HG02588 (cell line): ENCODE measurements around the gene WDPCP.
"Not testable (repeated sequence)": the region's sequence is repeated elsewhere in the genome, so short reads cannot be mapped to it uniquely, and the experiment has no call there.

Experiments used
- ATAC-seq: cut with Tn5 transposase; IDR thresholded peaks from one replicate; pipeline ENCODE4 v1.9.1; 2021; ENCODE audit warnings: mild to moderate bottlenecking, moderate library complexity; ENCODE audit not compliant: unreplicated experiment

Gene WDPCP

DNA sequence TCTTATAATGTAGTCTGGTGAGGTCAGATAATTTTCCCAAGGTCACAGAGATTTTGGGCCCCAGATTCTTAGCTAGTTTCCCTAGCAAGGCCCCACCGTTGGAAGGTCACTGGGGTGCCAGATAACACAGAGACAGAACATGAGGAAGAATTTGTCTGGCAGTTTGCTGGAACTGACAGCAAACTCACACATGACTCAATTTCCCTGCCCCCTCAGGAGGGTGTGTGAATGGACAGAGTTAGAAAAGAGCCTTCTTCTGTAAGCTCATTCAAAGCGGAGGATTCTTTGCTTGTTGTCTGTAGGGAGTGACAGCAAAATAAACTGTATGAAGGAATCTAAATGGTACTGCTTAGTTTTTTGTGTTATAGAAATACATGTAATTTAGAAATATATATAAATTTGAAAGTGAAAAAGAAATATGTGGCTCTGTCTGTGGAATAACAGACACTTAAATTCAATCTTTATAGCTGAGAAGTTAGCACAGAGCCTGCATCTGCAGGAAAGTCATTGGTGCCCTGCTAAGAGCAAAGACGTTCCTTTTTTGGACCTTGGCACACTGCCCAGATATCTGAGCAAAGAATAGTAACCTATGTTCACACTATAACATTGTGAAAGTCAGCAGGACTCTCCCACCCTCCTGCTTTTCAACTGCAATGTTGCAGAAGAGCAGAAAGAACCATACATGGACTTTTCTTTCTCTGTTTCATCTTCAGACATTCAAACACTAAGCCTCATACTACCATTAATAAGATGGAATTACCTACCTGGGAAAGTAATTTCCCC lies 2.5 kb upstream of the WDPCP start:
- no peak for ATAC-seq

DNA sequence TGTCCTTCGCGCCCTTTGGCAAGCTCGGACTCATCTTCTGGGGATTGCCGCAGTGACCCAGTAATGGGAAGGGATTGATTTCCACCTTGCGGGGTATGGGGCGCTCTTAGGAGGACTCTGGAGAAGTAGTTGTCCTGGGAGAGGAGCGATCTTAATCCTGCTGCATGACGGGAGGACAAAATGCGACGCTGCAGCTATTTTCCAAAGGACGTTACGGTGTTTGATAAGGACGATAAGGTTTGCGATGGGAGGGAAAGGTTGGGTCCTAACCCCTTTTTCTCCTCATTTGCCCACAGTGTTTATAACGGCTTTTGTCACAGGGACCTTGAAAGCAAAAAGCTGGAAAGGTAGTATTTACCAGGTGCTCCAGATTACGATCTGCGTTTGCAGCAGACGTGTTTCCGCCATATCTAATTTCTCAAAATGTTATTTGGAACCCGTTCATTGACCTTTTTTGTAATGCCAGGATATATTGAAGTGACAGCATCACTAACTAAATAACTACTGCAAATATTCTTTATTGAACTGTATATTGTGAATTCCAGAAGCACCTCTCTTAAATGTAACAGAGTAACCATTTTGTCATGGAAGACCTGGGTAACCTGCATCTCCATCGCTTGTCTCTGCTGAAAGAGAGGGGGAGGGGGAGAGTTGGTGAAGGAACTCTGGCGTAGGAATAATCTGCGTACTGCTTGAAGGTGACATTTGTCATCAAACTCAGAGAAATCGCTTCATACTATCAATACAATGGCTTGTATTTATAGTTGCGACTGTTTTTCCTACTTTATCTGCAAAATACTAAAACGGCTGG lies 1.1 kb upstream of the WDPCP start:
- peak; percentile 16 for ATAC-seq

DNA sequence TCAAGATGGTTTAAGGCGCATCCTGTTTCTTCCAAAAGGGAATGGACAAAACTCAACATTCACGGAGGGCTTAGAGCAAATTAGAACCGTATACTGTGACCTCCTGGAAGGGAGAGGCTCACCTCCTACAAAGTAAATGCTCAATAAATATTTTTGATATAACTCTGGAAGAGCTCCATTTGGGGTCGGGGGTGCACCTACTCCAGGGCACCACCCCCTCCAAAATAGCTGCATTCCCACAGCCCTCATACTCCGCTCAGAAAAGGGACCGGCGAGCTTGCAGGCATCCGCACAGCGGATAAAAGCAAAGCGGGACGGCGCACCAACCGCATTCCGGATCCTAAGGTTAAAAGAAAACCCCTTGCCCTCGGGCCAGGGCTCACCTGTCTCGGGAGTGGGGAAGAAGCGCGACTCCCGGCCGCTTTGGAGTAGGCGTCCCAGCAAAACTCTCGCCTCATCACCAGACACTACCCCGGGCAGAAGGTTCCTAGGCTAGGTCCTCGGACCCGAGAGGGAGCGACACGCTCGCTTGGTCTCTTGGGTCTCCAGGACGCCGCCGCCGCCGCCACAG lies 378 bp downstream of the WDPCP start:
- ATAC-seq: peak; percentile 0

DNA sequence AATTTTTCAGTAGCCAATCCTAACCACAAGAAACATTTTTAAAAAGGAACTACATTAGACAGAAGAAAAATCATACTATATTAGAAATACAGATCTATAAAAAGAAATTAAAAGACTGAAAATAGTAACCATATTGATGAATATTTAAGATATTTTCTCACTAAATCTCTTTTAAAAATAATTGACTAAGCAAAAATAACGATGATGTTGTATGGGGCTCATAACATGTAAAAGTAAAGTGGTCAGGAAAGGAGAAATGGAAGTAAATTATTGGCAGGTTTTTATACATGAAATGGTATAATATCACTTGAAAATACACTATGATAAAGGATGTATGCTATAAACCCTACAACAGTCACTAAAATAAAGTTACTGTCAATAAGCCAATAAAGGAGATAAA lies 5.4 kb downstream of the WDPCP start:
- no peak for ATAC-seq

DNA sequence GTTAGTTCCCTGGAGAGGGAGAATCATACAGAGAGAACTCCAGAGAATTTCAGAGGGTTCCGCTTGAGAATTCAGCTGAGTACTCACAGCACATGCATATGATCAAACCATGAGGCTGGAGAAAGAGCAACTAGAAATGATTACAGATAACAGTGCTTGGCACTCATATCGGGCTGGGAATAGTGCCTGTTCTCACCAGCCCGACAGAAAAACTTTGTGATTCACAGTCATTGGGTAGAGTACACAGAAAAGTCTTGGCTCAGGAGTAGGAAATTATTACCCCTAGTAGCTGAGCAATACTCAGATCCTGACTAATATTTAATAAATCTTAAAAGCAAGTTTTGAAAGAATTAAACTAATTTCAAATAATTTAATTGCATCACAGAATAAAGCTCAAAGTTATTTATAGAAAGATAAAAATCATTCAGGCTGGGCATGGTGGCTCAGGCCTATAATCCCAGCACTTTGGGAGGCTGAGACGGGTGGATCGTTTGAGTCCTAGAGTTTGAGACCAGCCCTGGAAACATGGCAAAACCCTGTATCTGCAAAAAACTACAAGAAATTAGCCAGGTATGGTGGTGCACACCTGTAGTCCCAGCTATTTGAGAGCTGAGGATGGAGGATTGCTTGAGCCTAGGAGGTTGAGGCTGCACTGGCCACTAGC lies 6.8 kb downstream of the WDPCP start:
- no peak for ATAC-seq

DNA sequence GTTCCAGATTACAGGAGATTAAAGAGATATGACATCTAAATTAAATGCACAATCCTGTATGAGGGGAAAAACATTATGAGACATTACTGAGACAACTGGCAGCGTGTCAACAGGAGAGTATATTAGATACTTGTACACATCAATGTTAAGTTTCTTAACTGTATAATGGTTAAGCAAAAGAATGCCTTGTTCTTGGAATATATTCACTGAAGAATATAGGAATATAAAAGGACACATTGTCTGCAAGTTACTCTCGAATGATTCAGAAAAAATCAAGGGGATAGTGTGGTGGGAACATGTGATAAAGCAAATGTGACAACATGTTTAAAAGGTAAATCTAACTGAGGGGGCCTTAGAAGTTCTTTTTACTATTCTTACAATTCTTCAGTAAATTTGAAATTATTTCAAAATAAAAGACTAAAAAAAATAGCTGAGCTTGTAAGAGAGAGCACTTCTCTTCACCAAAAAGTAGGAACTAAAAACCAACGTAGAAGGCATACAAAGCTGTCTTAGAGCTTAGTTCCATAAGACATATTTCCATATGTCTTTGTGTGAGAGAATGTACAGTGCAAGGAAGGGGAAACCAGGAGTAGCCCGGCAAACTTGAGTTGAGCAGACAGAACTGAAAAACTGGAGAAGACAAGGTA lies 7.5 kb downstream of the WDPCP start:
- ATAC-seq: no peak

DNA sequence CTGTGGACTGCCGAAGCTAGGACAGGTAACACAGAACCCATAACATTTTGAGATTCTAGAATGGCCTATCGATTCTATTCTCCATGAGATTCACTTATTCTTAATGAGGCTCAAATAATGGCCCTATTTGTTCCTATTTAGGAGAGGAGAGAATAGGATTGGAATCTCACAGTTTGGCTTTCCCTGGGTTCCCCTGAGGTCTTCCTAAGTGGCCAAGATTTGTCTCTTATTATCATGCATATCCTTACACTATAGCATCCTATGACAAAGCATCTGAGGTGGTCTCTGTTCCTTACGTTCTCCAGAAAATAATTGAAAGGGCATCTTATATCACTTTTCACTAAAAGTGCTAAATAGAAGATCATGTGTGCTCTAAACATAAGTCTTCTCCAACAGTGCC lies 9.5 kb downstream of the WDPCP start:
- ATAC-seq: no peak

DNA sequence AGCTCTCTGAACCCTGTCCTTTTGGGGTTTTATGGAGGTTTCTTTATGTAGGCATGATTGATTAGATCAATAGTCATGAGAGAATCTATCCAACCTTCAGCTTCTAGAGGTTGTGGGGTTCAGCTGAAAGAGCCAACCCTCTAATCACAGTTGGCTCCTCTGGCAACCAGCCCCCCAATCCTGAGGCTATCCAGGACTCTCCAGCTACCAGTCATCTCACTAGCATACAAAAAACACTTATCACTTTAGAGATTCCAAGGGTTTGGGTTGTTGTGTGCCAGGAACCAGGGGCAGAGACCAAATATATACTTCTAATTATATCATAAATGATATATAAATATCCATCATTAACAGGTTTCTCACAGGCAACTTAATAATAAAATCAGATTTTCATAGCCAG lies 11.7 kb downstream of the WDPCP start:
- ATAC-seq: no peak

DNA sequence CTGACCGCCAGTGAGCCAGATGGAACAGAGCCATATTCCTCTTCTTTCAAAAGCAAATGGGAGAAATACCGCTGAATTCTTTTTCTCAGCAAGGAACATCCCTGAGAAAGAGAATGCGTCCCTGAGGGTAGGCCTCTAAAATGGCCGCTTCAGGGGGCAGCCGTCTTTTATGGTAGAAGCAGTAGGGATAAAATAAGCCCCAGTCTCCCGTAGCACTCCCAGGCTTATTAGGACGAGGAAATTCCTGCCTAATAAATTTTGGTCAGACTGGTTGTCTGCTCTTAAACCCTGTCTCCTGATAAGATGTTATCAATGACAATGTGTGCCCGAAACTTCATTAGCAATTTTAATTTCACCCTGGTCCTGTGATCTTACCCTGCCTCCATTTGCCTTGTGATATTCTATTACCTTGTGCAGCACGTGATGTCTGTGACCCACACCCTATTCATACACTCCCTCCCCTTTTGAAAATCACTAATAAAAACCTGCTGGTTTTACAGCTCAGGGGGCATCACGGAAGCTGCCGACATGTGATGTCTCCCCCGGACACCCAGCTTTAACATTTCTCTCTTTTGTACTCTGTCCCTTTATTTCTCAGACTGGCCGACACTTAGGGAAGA lies 14.4 kb downstream of the WDPCP start:
- ATAC-seq: not testable (repeated sequence)

DNA sequence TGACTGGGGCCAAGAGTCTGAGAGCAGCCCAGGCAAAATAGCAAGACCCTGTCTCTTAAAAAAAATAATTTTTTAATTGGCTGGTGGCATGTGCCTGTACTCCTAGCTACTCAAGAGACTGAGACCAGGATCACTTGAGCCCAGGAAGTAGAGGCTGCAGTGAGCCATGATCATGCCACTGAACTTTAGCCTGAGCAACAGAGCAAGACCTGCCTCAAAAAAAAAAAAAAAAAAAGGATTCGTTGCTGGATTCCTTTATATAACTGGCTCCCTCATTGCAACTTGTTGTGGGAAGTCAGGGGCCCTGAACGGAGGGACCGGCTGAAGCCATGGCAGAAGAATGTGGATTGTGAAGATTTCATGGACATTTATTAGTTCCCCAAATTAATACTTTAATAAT lies 15.3 kb downstream of the WDPCP start:
- ATAC-seq: not testable (repeated sequence)

DNA sequence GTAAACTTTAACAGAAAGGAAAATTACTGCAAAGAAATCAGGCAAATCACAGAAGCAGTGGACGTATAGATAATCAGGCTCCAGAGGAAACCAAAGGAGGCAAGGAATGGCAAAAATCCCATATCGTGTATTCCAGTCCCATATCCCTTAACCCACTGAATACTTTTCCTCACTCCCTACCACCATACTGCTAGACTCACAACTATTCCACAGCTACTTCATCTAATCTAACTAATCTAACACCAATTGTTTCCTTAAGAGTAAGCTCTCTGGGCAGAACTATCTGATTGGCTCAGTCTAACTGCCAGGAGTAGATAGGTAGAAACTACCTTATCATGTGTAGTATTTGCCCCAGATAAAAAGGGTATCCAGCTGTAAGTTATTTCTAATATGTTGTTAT lies 16.3 kb downstream of the WDPCP start:
- ATAC-seq: no peak

DNA sequence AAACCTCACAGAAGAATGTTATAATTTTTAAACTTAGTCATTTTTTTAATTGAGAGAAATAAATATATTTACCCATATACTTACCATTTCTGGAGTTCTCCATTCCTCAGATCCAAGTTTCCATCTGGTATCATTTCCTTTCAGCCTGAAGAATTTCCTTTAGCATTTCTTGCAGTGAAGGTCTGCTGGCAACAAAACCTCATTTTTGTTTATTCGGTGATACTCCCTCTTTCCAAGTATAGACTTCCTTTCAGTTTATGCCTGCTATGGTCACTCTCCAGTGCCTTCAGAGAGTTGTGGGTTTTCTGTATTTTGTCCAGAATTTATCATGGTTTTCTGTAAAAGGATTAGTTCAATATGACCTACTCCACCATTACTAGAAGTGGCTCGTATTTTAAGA lies 17.0 kb downstream of the WDPCP start:
- ATAC-seq: no peak

DNA sequence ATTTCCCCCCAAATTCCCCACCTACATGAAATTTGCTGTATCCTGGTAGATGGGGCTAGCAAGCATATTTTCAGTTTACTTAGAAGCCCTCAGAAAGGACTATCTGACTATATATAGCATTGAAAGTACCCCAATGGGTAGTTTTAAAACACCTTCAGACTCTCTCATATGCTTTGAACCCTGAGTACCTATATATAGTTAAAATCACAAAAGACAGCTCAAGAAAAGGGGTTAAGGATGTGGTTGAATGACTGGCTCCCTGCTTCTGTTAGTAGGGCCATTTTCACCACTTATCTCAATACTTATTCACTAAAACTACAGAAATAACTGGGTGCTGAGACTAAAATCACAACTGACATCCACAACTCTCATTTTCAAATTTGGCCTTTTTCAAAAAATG lies 18.5 kb downstream of the WDPCP start:
- ATAC-seq: peak; percentile 79

DNA sequence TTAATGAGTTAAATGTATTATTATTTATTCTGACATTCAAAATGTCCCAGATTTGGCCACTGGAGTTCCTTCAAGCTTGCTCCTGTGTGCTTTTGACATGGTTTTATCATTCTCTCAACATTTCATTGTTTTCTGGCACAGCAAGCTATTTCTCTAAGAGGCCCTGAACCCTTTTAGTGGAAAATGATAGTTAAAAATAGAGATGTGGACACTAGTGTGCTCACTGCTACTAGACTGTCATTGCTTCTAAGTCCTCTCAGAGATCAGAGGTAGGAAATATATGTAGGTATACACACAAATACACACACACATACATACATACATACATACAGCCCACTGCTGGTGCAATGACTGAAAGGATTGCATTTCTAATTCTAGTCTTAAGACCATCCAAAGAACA lies 25.5 kb downstream of the WDPCP start:
- no peak for ATAC-seq

DNA sequence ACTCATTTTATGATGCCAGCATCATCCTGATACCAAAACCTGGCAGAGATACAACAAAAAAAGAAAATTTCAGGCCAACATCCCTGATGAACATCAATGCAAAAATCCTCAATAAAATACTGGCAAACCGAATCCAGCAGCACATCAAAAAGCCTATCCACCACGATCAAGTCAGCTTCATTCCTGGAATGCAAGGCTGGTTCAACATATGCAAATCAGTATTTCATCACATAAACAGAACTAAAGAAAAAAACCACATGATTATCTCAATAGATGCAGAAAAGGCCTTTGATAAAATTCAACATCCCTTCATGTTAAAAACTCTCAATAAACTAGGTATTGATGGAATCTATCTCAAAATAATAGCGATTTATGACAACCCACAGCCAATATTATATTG lies 29.4 kb downstream of the WDPCP start:
- ATAC-seq: not testable (repeated sequence)

DNA sequence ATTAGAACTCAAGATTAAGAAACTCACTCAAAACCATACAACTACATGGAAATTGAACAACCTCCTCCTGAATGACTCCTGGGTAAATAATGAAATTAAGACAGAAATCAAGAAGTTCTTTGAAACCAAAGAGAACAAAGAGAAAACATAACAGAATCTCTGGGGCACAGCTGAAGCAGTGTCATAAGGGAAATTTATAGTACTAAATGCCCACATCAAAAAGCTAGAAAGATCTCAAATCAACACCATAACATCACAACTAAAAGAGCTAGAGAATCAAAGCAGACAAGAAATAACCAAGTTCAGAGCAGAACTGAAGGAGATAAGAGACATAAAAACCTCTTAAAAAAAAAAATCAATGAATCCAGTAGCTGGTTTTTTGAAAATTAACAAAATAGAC lies 30.5 kb downstream of the WDPCP start:
- ATAC-seq: not testable (repeated sequence)

DNA sequence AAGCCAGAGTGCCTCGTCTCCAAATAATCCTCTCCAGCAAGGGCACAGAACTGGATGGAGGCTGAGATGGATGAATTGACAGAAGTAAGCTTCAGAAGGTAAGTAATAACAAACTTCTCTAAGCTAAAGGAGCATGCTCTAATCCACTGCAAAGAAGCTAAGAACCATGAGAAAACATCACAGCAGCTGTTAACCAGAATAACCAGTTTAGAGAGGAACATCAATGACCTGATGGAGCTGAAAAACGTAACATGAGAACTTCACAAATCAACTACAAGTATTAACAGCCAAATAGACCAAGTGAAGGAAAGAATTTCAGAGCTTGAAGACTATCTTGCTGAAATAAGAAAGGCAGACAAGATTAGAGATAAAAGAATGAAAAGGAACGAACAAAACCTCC lies 32.3 kb downstream of the WDPCP start:
- ATAC-seq: no peak

DNA sequence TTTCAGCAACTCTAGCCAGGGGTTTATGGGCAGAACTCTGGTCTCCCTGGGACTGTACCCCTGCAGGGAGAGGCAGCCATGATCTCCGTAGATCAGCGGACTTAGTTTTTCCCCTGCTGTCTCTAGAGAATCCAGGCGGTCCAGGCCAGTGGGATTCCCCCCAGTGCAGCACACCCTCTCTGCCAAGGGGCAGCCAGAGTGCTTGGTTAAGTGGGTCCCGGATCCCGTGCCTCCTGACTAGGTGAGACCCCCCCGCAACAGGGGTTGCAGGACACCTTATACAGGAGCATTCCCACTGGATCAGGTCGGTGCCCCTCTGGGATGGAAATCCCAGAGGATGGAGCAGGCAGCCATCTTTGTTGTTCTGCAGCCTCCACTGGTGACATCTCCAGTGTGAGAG lies 33.0 kb downstream of the WDPCP start:
- ATAC-seq: no peak

DNA sequence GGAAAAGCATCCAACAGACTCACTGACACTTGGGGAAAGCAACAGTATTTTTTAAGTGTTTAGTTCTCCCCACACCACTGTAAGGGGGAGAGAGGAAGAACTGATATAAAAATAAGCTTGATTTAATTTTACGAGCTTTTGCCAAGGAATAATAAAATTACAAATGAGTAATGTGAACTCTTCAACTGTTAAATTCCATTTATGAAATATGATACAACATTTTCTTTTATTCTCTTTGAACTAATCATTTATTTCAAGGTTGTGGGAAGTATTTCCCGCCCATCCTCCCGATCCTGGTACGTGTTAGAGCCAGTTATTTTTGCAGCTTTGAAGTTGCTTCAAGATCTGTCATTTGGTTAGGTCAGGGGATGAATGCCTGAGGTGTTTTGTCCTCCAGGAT lies 35.2 kb downstream of the WDPCP start:
- ATAC-seq: no peak

DNA sequence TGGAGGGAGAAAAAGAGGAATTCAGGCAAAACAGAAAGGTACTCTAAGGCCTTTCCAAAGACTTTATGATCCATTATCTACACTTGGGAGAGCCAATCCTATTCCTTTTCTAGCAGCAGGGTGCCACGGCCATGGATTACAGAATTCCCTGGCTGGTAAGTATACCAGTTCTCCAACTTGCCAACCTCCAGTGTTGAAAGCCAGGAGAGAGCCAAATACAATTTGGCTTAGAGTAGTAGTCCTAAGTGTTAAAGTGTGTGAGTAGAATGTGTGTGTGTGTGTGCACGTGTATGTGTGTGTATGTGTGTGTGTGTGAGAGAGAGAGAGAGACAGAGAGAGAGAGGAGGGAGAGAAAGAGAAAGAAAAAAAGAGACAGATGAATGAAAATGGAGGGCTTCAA lies 43.3 kb downstream of the WDPCP start:
- ATAC-seq: no peak
